Psoas muscle (tissue), 8 donors: ENCODE data around the gene DDN. TPM values are rescaled to one million over a fixed set of nuclear protein-coding genes. Genes with fewer than 3 reads are reported as not detected.

Experiments
- ATAC-seq, 4 donors: fragments of 200-7000 bp; cut with Tn5 transposase; one replicate each; pipeline ENCODE4 v1.9.1; 2020; ENCODE audit warnings: moderate library complexity in 3 of 4, mild to moderate bottlenecking in 2 of 4
- DNase-seq, 2 donors: peaks; one replicate each; pipeline ENCODE4 v3.0.0-alpha.2; 2020
- H3K27ac ChIP-seq: fragments of 200-600 bp; one replicate; pipeline ENCODE4 v1.8.0; 2022
- H3K27me3 ChIP-seq, 3 donors: fragments of 200-600 bp in 1 of 3; one replicate each; pipeline versions ENCODE4 v1.6.1 to v1.8.0; 2013 to 2022; ENCODE audit warnings: low read length in 2 of 3, mild to moderate bottlenecking in 2 of 3, moderate library complexity in 1 of 3; ENCODE audit not compliant: insufficient read depth in 3 of 3
- H3K36me3 ChIP-seq, 2 donors: fragments of 200-600 bp in 1 of 2; one replicate each; pipeline versions ENCODE4 v1.6.1 to v1.8.0; 2013 to 2022; ENCODE audit warnings: low read depth in 1 of 2, mild to moderate bottlenecking in 1 of 2, moderate library complexity in 1 of 2; ENCODE audit not compliant: insufficient read depth in 1 of 2
- H3K4me1 ChIP-seq: fragments of 200-600 bp; one replicate; pipeline ENCODE4 v1.8.0; 2022
- H3K4me3 ChIP-seq: fragments of 200-600 bp; one replicate; pipeline ENCODE4 v1.8.0; 2022; ENCODE audit warnings: mild to moderate bottlenecking
- H3K9me3 ChIP-seq: fragments of 200-600 bp; one replicate; pipeline ENCODE4 v1.8.0; 2022
- WGBS, 3 donors: extraction: QIAGEN DNeasy Blood & Tissue Kit; methylation state at CpG; one replicate each; pipeline versions ENCODE4 v1.1.6 to v1.1.7; 2013; 5-methylcytosine and 5-hydroxymethylcytosine counted together
- intact Hi-C, 2 donors: fragments of 100-400 bp; cut with DNase I; formaldehyde crosslinking; loops; one replicate each; pipeline versions ENCODE4 v1.11.0 to v1.14.2; 2022
- polyA plus RNA-seq, 3 donors: library from polyadenylated mRNA; stranded (reverse); fragments of 200-250 nt; gene quantifications; one replicate each; pipeline ENCODE4 v1.2.3, GENCODE V29; 2013
- total RNA-seq, 4 donors: library from RNA; stranded (reverse); fragmentation: NEBNext Ultra II Directional in 2 of 4; extraction: Animal tissue kit (Norgen Biotek cat#: 25700) in 2 of 4; gene quantifications; one replicate each; pipeline versions ENCODE4 v1.2.1 to v1.2.4, GENCODE V29; 2021 to 2023
- TF ChIP-seq, protein P1 (sequence below): fragments of 200-600 bp; IDR thresholded peaks from one replicate; pipeline ENCODE4 v1.8.0; 2022; ENCODE audit warnings: antibody characterized with exemption
- donor health status: healthy with polysubstance abuse.
- donor health status: DM: no; HTN: no; CAD: no; lungs with moderate emphysema.
- donor health status: Bipolar disorder and iron deficiency.
- donor health status: healthy.
- donor health status: DM: yes; HTN: yes; CAD: no.
- donor health status: DM: no; HTN: no; CAD: no.
- donor health status: DM: no; HTN: no; CAD: no.
- donor health status: DM: yes; HTN: yes; CAD: no.

DDN gene
- total and polyA plus RNA-seq, 7 donors = 11.2 to 485 (median 72.6) TPM

DNA sequence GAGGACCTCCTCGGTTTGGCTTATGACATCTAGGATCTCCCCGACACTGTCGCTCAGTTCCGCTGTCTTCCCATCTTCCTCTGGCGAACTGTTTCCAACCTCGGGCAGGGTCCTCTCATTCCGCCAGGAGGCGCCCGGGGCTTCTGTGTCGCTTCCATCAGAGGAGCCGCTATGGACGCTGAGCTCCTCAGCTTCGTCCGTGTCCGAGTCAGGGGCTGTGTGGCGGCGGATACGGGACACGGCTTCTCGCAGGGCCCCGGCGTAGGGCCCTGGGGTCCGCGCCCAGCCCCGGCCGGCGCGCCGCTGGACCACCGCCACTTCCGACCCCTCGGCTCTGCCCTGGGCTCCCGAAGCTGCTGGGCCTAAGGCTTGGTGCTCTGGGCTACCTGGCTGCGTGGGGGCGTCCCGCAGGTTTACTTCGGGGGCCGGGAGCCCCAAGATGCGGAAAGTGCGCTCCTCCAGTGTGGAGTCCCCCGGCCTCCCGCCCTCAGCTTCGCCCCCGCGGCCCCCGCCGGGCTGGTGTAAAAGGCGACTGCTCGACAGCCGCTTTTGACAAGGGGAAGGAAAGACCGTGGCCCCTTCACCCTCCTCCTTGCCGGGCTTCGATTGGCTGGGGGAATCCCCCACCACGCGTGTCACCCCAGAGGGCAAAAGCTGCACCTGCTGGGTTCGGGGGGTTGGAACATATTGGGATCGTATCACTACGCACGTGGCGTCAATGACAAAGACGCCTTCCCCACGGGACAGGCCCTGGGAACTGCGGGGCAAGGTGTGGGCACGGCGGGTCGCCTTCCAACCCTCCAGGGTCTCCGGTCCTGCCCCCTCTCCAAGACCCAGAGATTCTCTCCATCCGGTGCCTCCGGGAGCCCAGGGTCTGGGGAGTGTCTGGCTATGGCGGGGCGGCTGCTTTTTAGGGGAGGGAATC, 2.1 kb downstream of the DDN start:
- Histone ChIP-seq H3K4me3 (peak overlapping the region; percentile 65), H3K4me1 (peaks cover 34% of the 10 kb centered on the region), H3K27me3 (peaks cover 0 to 70% (median 0%) of the 10 kb centered on the region in 3 donors), H3K9me3 (no peaks in the 10 kb centered on the region), H3K27ac (no peak overlapping the region), H3K36me3 (peaks cover 0 to 13% of the 10 kb centered on the region in 2 donors)
- DNase-seq = peak; percentile 82 to 88
- intact Hi-C loops = no loop called here
- peak; percentile 30 to 57 (median 40) for ATAC-seq
- TF ChIP-seq, protein P1, sequence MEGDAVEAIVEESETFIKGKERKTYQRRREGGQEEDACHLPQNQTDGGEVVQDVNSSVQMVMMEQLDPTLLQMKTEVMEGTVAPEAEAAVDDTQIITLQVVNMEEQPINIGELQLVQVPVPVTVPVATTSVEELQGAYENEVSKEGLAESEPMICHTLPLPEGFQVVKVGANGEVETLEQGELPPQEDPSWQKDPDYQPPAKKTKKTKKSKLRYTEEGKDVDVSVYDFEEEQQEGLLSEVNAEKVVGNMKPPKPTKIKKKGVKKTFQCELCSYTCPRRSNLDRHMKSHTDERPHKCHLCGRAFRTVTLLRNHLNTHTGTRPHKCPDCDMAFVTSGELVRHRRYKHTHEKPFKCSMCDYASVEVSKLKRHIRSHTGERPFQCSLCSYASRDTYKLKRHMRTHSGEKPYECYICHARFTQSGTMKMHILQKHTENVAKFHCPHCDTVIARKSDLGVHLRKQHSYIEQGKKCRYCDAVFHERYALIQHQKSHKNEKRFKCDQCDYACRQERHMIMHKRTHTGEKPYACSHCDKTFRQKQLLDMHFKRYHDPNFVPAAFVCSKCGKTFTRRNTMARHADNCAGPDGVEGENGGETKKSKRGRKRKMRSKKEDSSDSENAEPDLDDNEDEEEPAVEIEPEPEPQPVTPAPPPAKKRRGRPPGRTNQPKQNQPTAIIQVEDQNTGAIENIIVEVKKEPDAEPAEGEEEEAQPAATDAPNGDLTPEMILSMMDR = peak; percentile 58
- WGBS, 3 donors = 10 to 24% (median 14%) methylated on average over 63 to 71 of the region's 71 CpGs

DNA sequence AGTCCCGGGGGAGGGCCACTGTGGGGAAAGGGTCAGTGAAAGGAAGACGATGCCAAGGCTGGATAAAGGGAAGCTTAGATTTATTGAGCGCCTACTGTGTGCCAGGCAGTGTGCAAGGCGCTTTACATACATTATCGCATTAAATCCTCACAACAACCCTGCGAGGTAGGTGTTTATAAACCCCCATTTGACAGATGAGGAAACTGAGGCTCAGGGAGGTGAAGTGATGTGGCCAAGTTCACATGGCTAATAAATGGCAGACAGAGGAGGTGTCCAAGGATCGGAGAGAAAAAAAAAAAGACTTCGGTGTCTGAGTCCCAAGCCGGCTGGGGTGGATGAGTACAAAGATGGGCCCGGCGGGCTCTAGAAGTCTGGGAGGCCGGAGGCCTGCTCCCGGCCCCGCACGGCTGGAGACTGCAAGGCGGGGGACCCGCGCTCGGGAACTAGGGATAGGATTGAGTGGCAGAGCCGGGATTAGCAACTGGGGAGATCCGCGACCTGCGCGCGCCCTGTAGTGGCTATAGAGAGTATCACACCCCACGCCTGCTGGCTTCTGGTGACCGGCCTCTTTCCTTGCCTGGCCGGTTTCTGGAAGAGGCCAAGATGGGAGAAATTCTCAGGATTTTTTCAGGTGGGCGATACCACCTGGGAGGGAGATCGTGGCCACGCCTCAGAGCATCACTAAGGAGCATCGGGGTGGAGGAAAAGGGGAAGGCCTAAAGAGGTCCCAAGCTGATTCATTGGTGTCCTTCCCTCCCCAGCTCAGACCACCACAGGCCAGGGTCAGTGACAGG, 3.9 kb downstream of the DDN start:
- peaks cover 0 to 63% (median 0%) of the 10 kb centered on the region in 3 donors for H3K27me3 ChIP-seq
- H3K36me3 ChIP-seq = no peaks in the 10 kb centered on the region
- peak; percentile 69 to 80 (median 75) for ATAC-seq
- H3K9me3 ChIP-seq = no peaks in the 10 kb centered on the region
- TF ChIP-seq, protein P1 = peak; percentile 88
- no peak overlapping the region for H3K27ac ChIP-seq
- H3K4me3 ChIP-seq = peak overlapping the region; percentile 58
- WGBS, 3 donors = 6 to 7% (median 7%) methylated on average over 32 of the region's 32 CpGs
- peaks cover 31% of the 10 kb centered on the region for H3K4me1 ChIP-seq
- intact Hi-C loops = no loop called here
- DNase-seq = peak; percentile 86 to 90

DNA sequence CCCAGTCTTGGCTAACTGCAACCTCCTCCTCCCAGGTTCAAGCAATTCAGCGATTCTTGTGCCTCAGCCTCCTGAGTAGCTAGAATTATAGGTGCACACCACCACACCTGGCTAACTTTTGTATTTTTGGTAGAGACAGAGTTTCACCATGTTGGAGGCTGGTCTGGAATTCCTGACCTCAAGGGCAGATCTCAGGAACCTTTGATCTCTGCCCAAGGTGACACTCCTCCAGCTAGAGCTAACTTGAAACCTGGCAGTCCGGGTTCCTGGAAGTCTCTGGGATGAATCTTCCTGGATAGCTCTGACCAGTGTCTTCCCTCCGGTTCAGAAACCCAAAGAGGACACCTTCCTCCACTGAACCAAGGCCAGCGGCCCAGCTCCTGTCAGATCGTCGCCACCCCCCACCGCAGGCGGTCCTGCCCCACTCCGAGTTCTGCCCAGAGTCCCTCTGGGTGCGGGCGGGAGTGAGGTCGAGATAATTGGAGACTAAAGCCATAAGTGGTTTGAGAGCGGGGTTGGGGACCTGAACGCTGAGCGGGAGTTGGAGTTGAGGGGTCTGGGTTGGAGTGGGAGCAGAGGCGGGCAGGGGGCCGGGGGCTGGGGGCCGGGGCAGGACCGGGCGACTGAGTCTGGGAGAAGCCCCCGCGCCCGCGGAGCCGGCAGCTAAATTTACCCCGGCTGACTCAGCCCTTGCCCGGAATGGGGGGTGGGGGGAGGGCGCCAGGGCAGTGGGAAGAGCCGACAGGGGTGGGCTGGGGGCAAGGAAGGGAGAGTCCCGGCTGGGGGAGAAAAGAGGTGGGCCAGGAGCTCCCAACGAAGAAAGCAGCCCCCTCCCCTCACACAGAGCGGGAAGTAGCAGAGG, 4.7 kb downstream of the DDN start:
- TF ChIP-seq, protein P1 = no peak
- H3K27me3 ChIP-seq = peaks cover 0 to 61% (median 0%) of the 10 kb centered on the region in 3 donors
- H3K9me3 ChIP-seq = no peaks in the 10 kb centered on the region
- no peak overlapping the region for H3K27ac ChIP-seq
- H3K4me1 ChIP-seq = peaks cover 23% of the 10 kb centered on the region
- no peak for DNase-seq
- intact Hi-C loops = no loop called here
- H3K36me3 ChIP-seq = no peaks in the 10 kb centered on the region
- no peak overlapping the region for H3K4me3 ChIP-seq
- WGBS, 3 donors = 25 to 33% (median 31%) methylated on average over 25 to 32 of the region's 32 CpGs
- no peak for ATAC-seq

DNA sequence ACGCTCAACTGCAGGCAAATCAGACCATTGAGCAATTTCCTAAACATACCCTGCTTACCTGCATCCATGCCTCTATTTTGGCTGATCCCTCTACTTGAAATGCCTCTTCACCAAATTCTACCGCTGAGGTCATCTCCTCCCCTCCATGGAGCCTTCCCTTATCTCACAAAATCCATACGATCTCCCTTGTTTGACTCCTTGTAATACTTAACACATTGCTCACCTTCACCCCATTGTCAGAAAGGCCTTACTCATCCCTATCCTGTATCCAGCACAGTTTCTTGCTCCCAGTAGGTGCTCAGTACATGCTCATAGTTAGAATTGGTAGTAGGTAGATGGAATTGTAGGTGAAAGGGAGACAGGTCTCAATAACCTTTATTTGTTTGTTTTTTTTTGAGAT, 5.4 kb downstream of the DDN start:
- intact Hi-C loops = no loop called here
- DNase-seq = no peak
- Histone ChIP-seq H3K4me1 (peaks cover 18% of the 10 kb centered on the region), H3K9me3 (no peaks in the 10 kb centered on the region), H3K4me3 (no peak overlapping the region), H3K36me3 (no peaks in the 10 kb centered on the region), H3K27me3 (peaks cover 0 to 64% (median 0%) of the 10 kb centered on the region in 3 donors), H3K27ac (no peak overlapping the region)
- no peak for ATAC-seq
- WGBS, 3 donors = 83 to 88% (median 86%) methylated on average over 3 of the region's 3 CpGs
- TF ChIP-seq, protein P1 = no peak
